ENCODE results near the gene ICAM5. TPM values are rescaled to one million over a fixed set of nuclear protein-coding genes. Genes with fewer than 3 reads are reported as not detected.

ICAM5 gene
- total and polyA plus RNA-seq, 9 of the 15 experiments (the other 6 are each of a cell fraction or from before 2014, with no cell fraction given), result 0.10 to 114 (median 13.7) TPM

DNA sequence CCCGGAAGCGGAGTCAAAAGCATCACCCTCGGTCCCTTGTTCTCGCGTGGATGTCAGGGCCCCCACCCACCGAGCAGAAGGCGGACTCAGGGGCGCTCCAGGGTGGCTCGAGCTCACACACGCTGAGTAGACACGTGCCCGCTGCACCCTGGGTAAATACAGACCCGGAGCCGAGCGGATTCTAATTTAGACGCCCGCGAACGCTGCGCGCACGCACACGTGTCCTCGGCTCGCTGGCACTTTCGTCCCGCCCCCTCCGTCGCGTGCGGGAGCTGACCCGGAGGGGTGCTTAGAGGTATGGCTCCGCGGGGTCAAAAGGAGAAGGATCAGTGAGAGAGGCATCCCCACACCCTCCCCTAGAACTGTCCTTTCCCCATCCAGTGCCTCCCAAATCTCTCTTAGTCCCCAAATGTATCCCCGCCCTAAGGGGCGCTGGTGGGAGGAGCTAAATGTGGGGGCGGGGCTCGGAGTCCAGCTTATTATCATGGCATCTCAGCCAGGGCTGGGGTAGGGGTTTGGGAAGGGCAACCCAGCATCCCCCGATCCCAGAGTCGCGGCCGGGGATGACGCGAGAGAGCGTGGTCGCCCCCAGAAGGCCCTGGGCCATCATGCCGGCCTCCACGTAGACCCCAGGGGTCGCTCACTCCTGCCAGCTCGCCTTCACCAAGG is 451 bp upstream of the ICAM5 start (continued):
- TF ChIP-seq, protein P1, sequence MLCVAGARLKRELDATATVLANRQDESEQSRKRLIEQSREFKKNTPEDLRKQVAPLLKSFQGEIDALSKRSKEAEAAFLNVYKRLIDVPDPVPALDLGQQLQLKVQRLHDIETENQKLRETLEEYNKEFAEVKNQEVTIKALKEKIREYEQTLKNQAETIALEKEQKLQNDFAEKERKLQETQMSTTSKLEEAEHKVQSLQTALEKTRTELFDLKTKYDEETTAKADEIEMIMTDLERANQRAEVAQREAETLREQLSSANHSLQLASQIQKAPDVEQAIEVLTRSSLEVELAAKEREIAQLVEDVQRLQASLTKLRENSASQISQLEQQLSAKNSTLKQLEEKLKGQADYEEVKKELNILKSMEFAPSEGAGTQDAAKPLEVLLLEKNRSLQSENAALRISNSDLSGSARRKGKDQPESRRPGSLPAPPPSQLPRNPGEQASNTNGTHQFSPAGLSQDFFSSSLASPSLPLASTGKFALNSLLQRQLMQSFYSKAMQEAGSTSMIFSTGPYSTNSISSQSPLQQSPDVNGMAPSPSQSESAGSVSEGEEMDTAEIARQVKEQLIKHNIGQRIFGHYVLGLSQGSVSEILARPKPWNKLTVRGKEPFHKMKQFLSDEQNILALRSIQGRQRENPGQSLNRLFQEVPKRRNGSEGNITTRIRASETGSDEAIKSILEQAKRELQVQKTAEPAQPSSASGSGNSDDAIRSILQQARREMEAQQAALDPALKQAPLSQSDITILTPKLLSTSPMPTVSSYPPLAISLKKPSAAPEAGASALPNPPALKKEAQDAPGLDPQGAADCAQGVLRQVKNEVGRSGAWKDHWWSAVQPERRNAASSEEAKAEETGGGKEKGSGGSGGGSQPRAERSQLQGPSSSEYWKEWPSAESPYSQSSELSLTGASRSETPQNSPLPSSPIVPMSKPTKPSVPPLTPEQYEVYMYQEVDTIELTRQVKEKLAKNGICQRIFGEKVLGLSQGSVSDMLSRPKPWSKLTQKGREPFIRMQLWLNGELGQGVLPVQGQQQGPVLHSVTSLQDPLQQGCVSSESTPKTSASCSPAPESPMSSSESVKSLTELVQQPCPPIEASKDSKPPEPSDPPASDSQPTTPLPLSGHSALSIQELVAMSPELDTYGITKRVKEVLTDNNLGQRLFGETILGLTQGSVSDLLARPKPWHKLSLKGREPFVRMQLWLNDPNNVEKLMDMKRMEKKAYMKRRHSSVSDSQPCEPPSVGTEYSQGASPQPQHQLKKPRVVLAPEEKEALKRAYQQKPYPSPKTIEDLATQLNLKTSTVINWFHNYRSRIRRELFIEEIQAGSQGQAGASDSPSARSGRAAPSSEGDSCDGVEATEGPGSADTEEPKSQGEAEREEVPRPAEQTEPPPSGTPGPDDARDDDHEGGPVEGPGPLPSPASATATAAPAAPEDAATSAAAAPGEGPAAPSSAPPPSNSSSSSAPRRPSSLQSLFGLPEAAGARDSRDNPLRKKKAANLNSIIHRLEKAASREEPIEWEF (CRISPR knock-in tag; IDR thresholded peaks at IDR 0.05), result no peak
- TF ChIP-seq ATF7 (IDR thresholded peaks at IDR 0.05) (peak; percentile 55; the same call in 1 of the 2 replicates), ZFP30 (CRISPR knock-in tag; IDR thresholded peaks at IDR 0.05; ENCODE audit: borderline replicate concordance) (no peak), LEF1 (IDR thresholded peaks at IDR 0.05) (peak; percentile 78), CXXC5 (CRISPR knock-in tag; IDR thresholded peaks at IDR 0.05) (peak; percentile 89), ZNF75A (CRISPR knock-in tag; IDR thresholded peaks at IDR 0.05) (no peak), PTTG1 (tag; IDR thresholded peaks at IDR 0.05; ENCODE audit: low read depth) (no peak), NR2C1 (IDR thresholded peaks at IDR 0.05) (peak; percentile 75), NR2C1 (tag; IDR thresholded peaks at IDR 0.05) (peak; percentile 32; the same call in 1 of the 2 replicates), RFX7 (CRISPR knock-in tag; IDR thresholded peaks at IDR 0.05) (no peak), ZBTB7A (IDR thresholded peaks at IDR 0.05; ENCODE audit: borderline replicate concordance, control insufficient read depth, low read depth, low read length) (peak; percentile 93), MEF2A (IDR thresholded peaks at IDR 0.05; ENCODE audit: control insufficient read depth, low read depth, low read length) (0 out of 2 replicates have a peak, but pooled peaks have one; percentile 29), ASH1L (IDR thresholded peaks at IDR 0.05; ENCODE audit: borderline replicate concordance, low read depth, partially characterized antibody) (no peak), CBFB (CRISPR knock-in tag; IDR thresholded peaks at IDR 0.05) (no peak), ZNF146 (CRISPR knock-in tag; IDR thresholded peaks at IDR 0.05; ENCODE audit: unreplicated experiment) (no peak), NCOR1 (IDR thresholded peaks at IDR 0.05) (peak; percentile 26)
- TF ChIP-seq, protein P2, sequence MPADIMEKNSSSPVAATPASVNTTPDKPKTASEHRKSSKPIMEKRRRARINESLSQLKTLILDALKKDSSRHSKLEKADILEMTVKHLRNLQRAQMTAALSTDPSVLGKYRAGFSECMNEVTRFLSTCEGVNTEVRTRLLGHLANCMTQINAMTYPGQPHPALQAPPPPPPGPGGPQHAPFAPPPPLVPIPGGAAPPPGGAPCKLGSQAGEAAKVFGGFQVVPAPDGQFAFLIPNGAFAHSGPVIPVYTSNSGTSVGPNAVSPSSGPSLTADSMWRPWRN (IDR thresholded peaks at IDR 0.05; ENCODE audit: low read depth), result peak; percentile 87
- TF ChIP-seq, protein P3, sequence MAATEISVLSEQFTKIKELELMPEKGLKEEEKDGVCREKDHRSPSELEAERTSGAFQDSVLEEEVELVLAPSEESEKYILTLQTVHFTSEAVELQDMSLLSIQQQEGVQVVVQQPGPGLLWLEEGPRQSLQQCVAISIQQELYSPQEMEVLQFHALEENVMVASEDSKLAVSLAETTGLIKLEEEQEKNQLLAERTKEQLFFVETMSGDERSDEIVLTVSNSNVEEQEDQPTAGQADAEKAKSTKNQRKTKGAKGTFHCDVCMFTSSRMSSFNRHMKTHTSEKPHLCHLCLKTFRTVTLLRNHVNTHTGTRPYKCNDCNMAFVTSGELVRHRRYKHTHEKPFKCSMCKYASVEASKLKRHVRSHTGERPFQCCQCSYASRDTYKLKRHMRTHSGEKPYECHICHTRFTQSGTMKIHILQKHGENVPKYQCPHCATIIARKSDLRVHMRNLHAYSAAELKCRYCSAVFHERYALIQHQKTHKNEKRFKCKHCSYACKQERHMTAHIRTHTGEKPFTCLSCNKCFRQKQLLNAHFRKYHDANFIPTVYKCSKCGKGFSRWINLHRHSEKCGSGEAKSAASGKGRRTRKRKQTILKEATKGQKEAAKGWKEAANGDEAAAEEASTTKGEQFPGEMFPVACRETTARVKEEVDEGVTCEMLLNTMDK (IDR thresholded peaks at IDR 0.05; ENCODE audit: borderline replicate concordance, insufficient read depth, low read depth, low read length, poor library complexity, severe bottlenecking), result peak; percentile 34
- TF ChIP-seq, protein P4, sequence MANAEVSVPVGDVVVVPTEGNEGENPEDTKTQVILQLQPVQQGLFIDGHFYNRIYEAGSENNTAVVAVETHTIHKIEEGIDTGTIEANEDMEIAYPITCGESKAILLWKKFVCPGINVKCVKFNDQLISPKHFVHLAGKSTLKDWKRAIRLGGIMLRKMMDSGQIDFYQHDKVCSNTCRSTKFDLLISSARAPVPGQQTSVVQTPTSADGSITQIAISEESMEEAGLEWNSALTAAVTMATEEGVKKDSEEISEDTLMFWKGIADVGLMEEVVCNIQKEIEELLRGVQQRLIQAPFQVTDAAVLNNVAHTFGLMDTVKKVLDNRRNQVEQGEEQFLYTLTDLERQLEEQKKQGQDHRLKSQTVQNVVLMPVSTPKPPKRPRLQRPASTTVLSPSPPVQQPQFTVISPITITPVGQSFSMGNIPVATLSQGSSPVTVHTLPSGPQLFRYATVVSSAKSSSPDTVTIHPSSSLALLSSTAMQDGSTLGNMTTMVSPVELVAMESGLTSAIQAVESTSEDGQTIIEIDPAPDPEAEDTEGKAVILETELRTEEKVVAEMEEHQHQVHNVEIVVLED (CRISPR knock-in tag; IDR thresholded peaks at IDR 0.05), result peak; percentile 37; the same call in 1 of the 2 replicates

Data from K562 (cell line).